ENCODE results near the gene NLK. TPM values are rescaled to one million over a fixed set of nuclear protein-coding genes. Genes with fewer than 3 reads are reported as not detected.
"Not testable (repeated sequence)": the region's sequence is repeated elsewhere in the genome, so short reads cannot be mapped to it uniquely, and the experiment has no call there.

Gene NLK
- total and polyA plus RNA-seq, 8 donors, result 18.8 to 21.3 (median 20.1) TPM

GRCh38 chr17:28227316-28228108 is 185.0 kb downstream of the NLK start:
- H3K4me3 ChIP-seq, result peak overlapping the region; percentile 29 to 36
- no peak overlapping the region for H3K27ac ChIP-seq
- DNase-seq (peak; percentile 36 to 87 (median 76)), ATAC-seq (peak; percentile 96)
- no peak for TF ChIP-seq CTCF (IDR thresholded peaks at IDR 0.05)
- intact Hi-C loops (cut with DNase I), result no loop called here
- H3K27me3 ChIP-seq, result peaks cover 12 to 58% of the 10 kb centered on the region in 2 donors
- no peaks in the 10 kb centered on the region for H3K36me3 ChIP-seq
- peaks cover 0 to 15% of the 10 kb centered on the region in 2 donors for H3K4me1 ChIP-seq
- no peaks in the 10 kb centered on the region for H3K9me3 ChIP-seq

GRCh38 chr17:28228109-28228840 is 185.8 kb downstream of the NLK start:
- DNase-seq (peak in 1 of 4 donors; percentile 16), ATAC-seq (peak; percentile 16)
- Histone ChIP-seq H3K4me3 (peak overlapping the region; percentile 29 to 36), H3K9me3 (no peaks in the 10 kb centered on the region), H3K4me1 (peaks cover 0 to 15% of the 10 kb centered on the region in 2 donors), H3K27ac (no peak overlapping the region), H3K36me3 (no peaks in the 10 kb centered on the region), H3K27me3 (peaks cover 12 to 62% of the 10 kb centered on the region in 2 donors)
- intact Hi-C loops (cut with DNase I), result no loop called here
- no peak for TF ChIP-seq CTCF (IDR thresholded peaks at IDR 0.05)

- Histone ChIP-seq H3K36me3 (no peaks in the 10 kb centered on the region), H3K4me1 (peaks cover 0 to 15% of the 10 kb centered on the region in 2 donors), H3K27ac (no peak overlapping the region), H3K27me3 (peaks cover 12 to 62% of the 10 kb centered on the region in 2 donors), H3K4me3 (no peak overlapping the region), H3K9me3 (no peaks in the 10 kb centered on the region)
- TF ChIP-seq CTCF (IDR thresholded peaks at IDR 0.05), result no peak
- intact Hi-C loops (cut with DNase I), result no loop called here
- no peak for DNase-seq
- ATAC-seq, result no peak
Measured at GRCh38 chr17:28228986-28229729, 186.7 kb downstream of the NLK start.

DNA sequence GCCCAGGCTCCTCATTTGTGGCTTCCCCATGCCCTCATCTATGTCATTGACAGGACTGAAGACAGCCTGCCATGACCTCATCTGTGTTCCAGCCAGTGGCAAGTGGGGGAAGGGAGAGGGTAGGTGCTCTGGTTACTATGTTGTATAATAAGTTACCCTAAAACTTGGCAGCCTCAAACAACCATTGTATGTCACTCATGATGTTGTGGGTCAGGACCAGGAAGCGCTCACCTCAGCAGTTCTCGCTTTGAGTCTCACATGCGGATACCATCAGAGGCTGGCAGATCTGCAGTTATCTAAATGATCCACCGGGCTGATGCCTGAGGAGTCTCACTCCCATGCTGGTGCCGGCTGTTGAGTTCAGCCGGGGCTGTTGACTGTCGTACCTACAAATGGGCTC is 187.5 kb downstream of the NLK start:
- peaks cover 12 to 62% of the 10 kb centered on the region in 2 donors for H3K27me3 ChIP-seq
- ATAC-seq, result no peak

DNA sequence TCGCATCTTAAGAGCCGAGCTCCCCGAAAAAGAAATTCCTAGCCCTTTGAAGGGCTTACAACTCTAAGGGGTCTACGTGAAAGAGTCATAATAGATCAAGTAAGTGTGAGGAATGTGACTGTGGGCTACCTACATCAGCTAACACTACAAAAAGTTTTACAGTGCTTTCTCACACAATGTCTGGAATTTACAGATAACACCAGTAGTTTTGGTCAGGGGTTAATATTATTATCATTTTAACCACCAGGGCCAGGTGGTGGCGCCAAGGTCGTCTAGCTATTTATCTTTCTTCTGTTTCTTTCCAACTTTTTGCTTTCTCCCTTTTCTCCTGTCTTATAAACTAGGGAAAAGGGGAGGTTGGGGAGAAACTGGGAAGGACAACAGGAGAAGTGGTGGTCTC is 188.1 kb downstream of the NLK start:
- ATAC-seq, DNase-seq: not testable (repeated sequence)
- peaks cover 12 to 62% of the 10 kb centered on the region in 2 donors for H3K27me3 ChIP-seq

More for the DNA sequence above, 187.5 kb downstream of the NLK start:
- H3K9me3 ChIP-seq, result no peaks in the 10 kb centered on the region
- H3K36me3 ChIP-seq, result no peaks in the 10 kb centered on the region
- intact Hi-C loops (cut with DNase I), result no loop called here
- peak in 1 of 4 donors; percentile 20 for DNase-seq
- TF ChIP-seq CTCF (IDR thresholded peaks at IDR 0.05), result no peak
- no peak overlapping the region for H3K4me3 ChIP-seq
- H3K4me1 ChIP-seq, result peaks cover 0 to 15% of the 10 kb centered on the region in 2 donors
- no peak overlapping the region for H3K27ac ChIP-seq

GRCh38 chr17:28231624-28232023 is 189.1 kb downstream of the NLK start:
- H3K9me3 ChIP-seq; intact Hi-C loops (cut with DNase I); DNase-seq; H3K4me3 ChIP-seq; H3K36me3 ChIP-seq; ATAC-seq; H3K27ac ChIP-seq: not testable (repeated sequence)
- H3K4me1 ChIP-seq, result peaks cover 0 to 15% of the 10 kb centered on the region in 2 donors
- peaks cover 12 to 56% of the 10 kb centered on the region in 2 donors for H3K27me3 ChIP-seq

More for the DNA sequence above, 188.1 kb downstream of the NLK start:
- H3K4me3 ChIP-seq; H3K9me3 ChIP-seq; H3K27ac ChIP-seq; H3K36me3 ChIP-seq; intact Hi-C loops (cut with DNase I): not testable (repeated sequence)
- H3K4me1 ChIP-seq, result peaks cover 0 to 15% of the 10 kb centered on the region in 2 donors

All from left lung (tissue), 10 donors.